ENCODE results near the gene SH3YL1. TPM values are rescaled to one million over a fixed set of nuclear protein-coding genes. Genes with fewer than 3 reads are reported as not detected.
"Not testable (repeated sequence)": the region's sequence is repeated elsewhere in the genome, so short reads cannot be mapped to it uniquely, and the experiment has no call there.

Gene SH3YL1
- total RNA-seq, 1 experiment from 2014 or later = 21.9 TPM

GRCh38 chr2:175880-176820 is 87.7 kb downstream of the SH3YL1 start:
- no peak for DNase-seq (ENCODE audit: low read depth, low spot score)
- in situ Hi-C loops (cut with HindIII; ENCODE audit: low pct_unique_long_range_greater_than_20kb, low sequenced_read_pairs) = no loop called here

DNA sequence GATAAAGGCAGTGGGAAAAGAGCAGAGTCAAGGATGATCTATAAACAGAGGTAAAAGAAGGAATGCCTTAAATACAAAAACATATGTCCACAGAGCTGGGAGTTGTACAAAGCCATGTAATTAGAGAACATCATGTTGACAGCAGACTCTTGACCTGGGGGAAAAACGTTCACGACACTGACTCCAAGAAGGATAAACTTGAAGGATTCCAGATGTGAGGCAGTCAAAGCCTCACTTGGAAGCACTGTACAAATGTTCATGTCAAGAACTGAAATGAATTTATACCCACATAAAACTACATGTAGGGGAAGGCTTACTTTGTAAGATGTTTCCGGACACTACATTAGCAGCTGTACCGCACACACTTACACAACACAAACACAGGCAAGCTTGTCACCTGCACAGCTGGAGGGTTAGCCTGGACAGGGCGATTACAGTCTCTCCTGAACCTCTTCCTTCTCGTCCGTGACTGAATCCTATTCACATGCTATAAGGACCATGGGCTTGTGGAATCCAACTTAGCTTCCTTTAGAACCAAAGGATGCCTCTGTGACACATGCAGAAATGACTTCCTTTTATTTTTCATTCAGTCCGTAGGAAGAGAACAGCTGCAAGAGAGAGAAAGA is 88.6 kb downstream of the SH3YL1 start:
- in situ Hi-C loops (cut with HindIII; ENCODE audit: low pct_unique_long_range_greater_than_20kb, low sequenced_read_pairs) = no loop called here

DNA sequence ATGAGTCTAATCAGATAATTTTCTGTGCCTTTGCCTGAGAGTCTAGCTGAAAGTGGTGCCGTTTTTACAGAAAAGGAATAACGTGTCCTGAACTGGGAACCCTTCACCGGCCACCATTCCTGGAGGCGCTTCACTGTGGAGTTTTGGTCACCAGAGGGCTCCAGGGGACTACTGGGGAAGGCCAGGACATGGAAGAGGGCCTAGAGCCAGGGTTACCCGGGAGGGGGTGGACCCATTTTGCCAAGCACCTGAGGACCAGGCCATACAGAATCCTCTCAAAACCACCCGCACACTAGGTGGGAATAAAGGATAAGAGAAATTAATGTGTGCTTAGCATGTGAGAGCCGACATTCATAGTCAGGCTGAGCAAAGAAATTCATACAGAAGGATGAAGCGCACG is 91.7 kb downstream of the SH3YL1 start:
- in situ Hi-C loops (cut with HindIII; ENCODE audit: low pct_unique_long_range_greater_than_20kb, low sequenced_read_pairs) = not testable (repeated sequence)
- peak; percentile 71 for DNase-seq (ENCODE audit: low read depth, low spot score)

More for the DNA sequence above, 88.6 kb downstream of the SH3YL1 start:
- no peak for DNase-seq (ENCODE audit: low read depth, low spot score)

DNA sequence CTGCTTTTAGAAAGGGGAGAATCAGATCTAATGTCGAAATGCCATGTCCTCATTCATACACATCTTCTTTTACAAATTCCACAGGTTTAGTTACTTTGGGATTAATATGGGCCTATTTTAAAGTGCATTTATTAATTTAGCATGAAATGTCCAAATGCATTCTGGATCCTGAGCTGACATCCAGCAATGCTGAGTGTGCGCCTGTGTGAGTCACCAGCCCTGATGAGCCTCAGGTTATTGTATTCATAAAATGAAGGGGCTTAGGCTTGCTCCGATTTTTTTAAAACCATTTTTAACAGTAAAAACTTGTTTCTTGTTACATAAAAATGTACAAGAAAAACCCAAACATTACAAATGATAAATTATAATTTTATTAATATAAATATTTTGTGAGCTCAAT is 94.1 kb downstream of the SH3YL1 start:
- no peak for DNase-seq (ENCODE audit: low read depth, low spot score)
- in situ Hi-C loops (cut with HindIII; ENCODE audit: low pct_unique_long_range_greater_than_20kb, low sequenced_read_pairs) = no loop called here

Other genes with a start within 250 kb of the SH3YL1 start
- 0.18 TPM in 1 of 2 replicates, not detected in the other for gene FAM110C, start 217.5 kb downstream of the SH3YL1 start, total RNA-seq (2014; rRNA removed; shearing (Covaris generic))
- gene ACP1, start 915 bp upstream of the SH3YL1 start, total RNA-seq (2014; rRNA removed; shearing (Covaris generic)) = 247 and 268 TPM in 2 replicates
- gene ALKAL2, start 24.1 kb upstream of the SH3YL1 start, total RNA-seq (2014; rRNA removed; shearing (Covaris generic)) = not detected in 2 replicates

All from SK-MEL-5 (cell line).